ENCODE measurements around the gene SENP2.

SENP2 gene

GRCh38 chr3:185605566-185605965, 19.5 kb downstream of the SENP2 start:
- CTCF ChIA-PET: interaction anchor here (1.7 kb wide), 1 partner anchor 14 kb away, joined by 5 read pairs; no protein-coding TSS in a partner anchor
- TF ChIP-seq CTCF (IDR thresholded peaks at IDR 0.05; ENCODE audit: control extremely low read depth, extremely low read depth, low read depth, missing control alignments): no peak
- DNase-seq (ENCODE audit: extremely low spot score): no peak
- POLR2A ChIA-PET: no interaction called here

- ChIA-PET POLR2A (no interaction called here), CTCF (interaction anchor here (1.7 kb wide), 1 partner anchor 14 kb away, joined by 5 read pairs; no protein-coding TSS in a partner anchor)
- no peak for DNase-seq (ENCODE audit: extremely low spot score)
- no peak for TF ChIP-seq CTCF (IDR thresholded peaks at IDR 0.05; ENCODE audit: control extremely low read depth, extremely low read depth, low read depth, missing control alignments)
Measured at GRCh38 chr3:185606196-185606595, 20.1 kb downstream of the SENP2 start.

GRCh38 chr3:185613016-185613415, 26.9 kb downstream of the SENP2 start:
- no peak for TF ChIP-seq CTCF (IDR thresholded peaks at IDR 0.05; ENCODE audit: control extremely low read depth, extremely low read depth, low read depth, missing control alignments)
- ChIA-PET POLR2A (no interaction called here), CTCF (interaction anchor here (1.0 kb wide), 1 partner anchor 47 kb away, joined by 3 read pairs; no protein-coding TSS in a partner anchor)
- DNase-seq (ENCODE audit: extremely low spot score): no peak

DNA sequence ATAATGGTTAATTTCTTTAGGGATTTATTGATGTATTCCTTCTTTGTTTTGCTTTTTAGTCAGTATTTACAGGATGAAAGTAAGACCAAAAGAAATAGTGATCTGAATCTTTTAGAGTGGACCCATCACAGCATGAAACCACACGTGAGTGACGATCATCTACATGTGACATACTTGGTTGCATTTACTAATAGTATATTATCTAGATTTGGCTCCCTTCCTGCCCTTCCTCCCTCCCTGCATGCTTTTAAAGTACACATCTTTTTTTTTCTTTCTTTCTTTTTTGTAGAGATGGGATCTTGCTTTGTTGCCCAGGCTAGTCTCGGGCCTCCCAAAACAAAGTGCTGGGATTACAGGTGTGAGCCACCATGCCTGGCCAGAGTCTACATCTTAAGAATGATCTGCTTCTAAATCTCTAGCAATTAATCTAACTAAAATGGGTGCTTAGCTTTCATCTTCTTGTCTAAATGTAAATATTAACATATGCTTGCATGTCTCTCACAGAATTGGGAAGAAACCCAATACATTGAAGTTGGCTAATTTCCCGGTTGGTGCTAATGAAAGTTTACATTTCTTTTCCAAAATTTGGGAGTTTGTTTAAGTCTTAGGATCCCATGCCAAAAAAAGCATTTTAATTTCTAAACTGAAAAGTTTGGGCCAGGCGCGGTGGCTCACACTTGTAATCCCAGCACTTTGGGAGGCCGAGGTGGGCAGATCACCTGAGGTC, 38.0 kb downstream of the SENP2 start:
- ChIA-PET POLR2A (no interaction called here), CTCF (interaction anchor here (1.6 kb wide), 1 partner anchor 144 kb away, joined by 3 read pairs; no protein-coding TSS in a partner anchor)
- DNase-seq (ENCODE audit: extremely low spot score): no peak
- TF ChIP-seq CTCF (IDR thresholded peaks at IDR 0.05; ENCODE audit: control extremely low read depth, extremely low read depth, low read depth, missing control alignments): no peak

DNA sequence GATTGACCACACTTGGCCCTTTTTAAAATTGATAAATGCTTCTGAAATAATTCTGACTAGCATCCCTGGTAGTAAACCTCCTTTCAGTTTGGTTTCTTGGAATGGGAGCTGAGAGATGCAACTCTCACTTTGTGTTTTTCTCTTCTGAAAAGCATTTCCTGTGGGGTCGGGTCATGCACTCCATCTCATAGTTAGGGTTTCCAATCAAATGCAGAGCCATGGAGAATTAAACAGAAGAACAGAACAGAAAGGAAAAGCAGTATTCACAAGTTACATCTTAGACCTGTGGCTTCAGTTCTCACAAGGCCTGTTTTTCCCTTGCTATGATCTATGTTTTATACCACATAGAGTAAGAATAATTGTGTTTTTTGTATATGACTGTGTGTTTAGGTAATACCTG, 39.7 kb downstream of the SENP2 start:
- ChIA-PET CTCF (interaction anchor here (1.0 to 1.9 kb wide), 3 partner anchors 35 to 142 kb away, joined by 3 to 6 read pairs (median 3); no protein-coding TSS in a partner anchor), POLR2A (no interaction called here)
- DNase-seq (ENCODE audit: extremely low spot score): no peak
- no peak for TF ChIP-seq CTCF (IDR thresholded peaks at IDR 0.05; ENCODE audit: control extremely low read depth, extremely low read depth, low read depth, missing control alignments)

GRCh38 chr3:185629554-185630181, 43.6 kb downstream of the SENP2 start:
- DNase-seq (ENCODE audit: extremely low spot score): no peak
- ChIA-PET POLR2A (no interaction called here), CTCF (interaction anchor here (1.4 to 2.4 kb wide), 4 partner anchors 10 to 314 kb away, joined by 3 to 11 read pairs (median 4); no protein-coding TSS in a partner anchor)
- TF ChIP-seq CTCF (IDR thresholded peaks at IDR 0.05; ENCODE audit: control extremely low read depth, extremely low read depth, low read depth, missing control alignments): no peak

Data from GM10248 (cell line).